Small intestine (tissue), 7 donors: ENCODE measurements around the gene ZNF74. TPM values are rescaled to one million over a fixed set of nuclear protein-coding genes. Genes with fewer than 3 reads are reported as not detected.
"Not testable (repeated sequence)": the region's sequence is repeated elsewhere in the genome, so short reads cannot be mapped to it uniquely, and the experiment has no call there.

Experiments used
- DNase-seq, 2 donors: peaks; one replicate each; pipeline versions ENCODE4 v3.0.0 to v3.0.0-alpha.2; 2013
- FAIRE-seq: peaks from 2 replicates; lab custom pipeline; 2012; peaks lifted over from hg19 to GRCh38; lab: Jason Lieb, UNC
- H3K27ac ChIP-seq, 3 donors: one replicate each; pipeline ENCODE4 v1.5.1; 2013; ENCODE audit warnings: low read length in 2 of 3, mild to moderate bottlenecking in 2 of 3, control low read depth in 1 of 3, inconsistent platforms in 1 of 3, low read depth in 1 of 3, moderate library complexity in 1 of 3
- H3K27me3 ChIP-seq, 3 donors: one replicate each; pipeline ENCODE4 v1.6.1; 2013; ENCODE audit warnings: low read length in 3 of 3, inconsistent platforms in 1 of 3; ENCODE audit not compliant: control insufficient read depth in 3 of 3, insufficient read depth in 3 of 3
- H3K36me3 ChIP-seq, 3 donors: one replicate each; pipeline ENCODE4 v1.6.1; 2013; ENCODE audit warnings: low read length in 3 of 3, inconsistent platforms in 1 of 3, low read depth in 1 of 3, mild to moderate bottlenecking in 1 of 3, moderate library complexity in 1 of 3; ENCODE audit not compliant: control insufficient read depth in 3 of 3, insufficient read depth in 2 of 3
- H3K4me1 ChIP-seq, 3 donors: one replicate each; pipeline ENCODE4 v1.6.1; 2013; ENCODE audit warnings: low read length in 2 of 3, inconsistent platforms in 1 of 3, low read depth in 1 of 3, mild to moderate bottlenecking in 1 of 3, moderate library complexity in 1 of 3; ENCODE audit not compliant: control insufficient read depth in 3 of 3, insufficient read depth in 2 of 3
- H3K4me3 ChIP-seq, 3 donors: one replicate each; pipeline ENCODE4 v1.5.1; 2013; ENCODE audit warnings: low read length in 3 of 3, control low read depth in 1 of 3, inconsistent platforms in 1 of 3, low read depth in 1 of 3, mild to moderate bottlenecking in 1 of 3, moderate library complexity in 1 of 3
- H3K9me3 ChIP-seq, 2 donors: one replicate each; pipeline ENCODE4 v1.6.1; 2013; ENCODE audit warnings: low read depth in 1 of 2, low read length in 1 of 2; ENCODE audit not compliant: control insufficient read depth in 2 of 2, insufficient read depth in 1 of 2
- WGBS, 3 donors: extraction: QIAGEN DNeasy Blood & Tissue Kit; methylation state at CpG; one replicate each; pipeline ENCODE4 v1.1.7; 2013; 5-methylcytosine and 5-hydroxymethylcytosine counted together
- polyA plus RNA-seq, 4 donors: library from polyadenylated mRNA; stranded (reverse) in 3 of 4; unstranded in 1 of 4; fragments of 200-250 nt in 3 of 4; fragments of 120-200 nt in 1 of 4; gene quantifications; one replicate each; pipeline versions ENCODE4 v1.2.1 to v1.2.3, GENCODE V29; 2013
- donor health status: healthy with polysubstance abuse.
- donor health status: control.
- donor health status: control.
- donor health status: Bipolar disorder and iron deficiency.
- donor health status: healthy.

Gene ZNF74
- polyA plus RNA-seq, 4 donors, result 2.5 to 10.6 (median 4.2) TPM

DNA sequence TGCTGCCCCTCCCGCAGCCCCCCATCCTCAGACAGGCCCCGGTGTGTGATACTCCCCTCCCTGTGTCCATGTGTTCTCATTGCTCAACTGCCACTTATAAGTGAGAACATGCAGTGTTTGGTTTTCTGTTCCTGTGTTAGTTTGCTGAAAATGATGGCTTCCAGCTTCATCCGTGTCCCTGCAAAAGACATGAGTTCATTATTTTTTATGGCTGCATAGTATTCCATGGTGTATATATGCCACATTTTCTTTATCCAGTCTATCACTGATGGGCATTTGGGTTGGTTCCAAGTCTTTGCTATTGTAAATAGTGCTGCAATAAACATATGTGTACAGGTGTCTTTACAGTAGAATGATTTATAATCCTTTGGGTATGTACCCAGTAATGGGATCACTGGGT, 21.3 kb downstream of the ZNF74 start:
- DNase-seq, H3K9me3 ChIP-seq, H3K27ac ChIP-seq, H3K27me3 ChIP-seq, H3K4me3 ChIP-seq, FAIRE-seq, H3K36me3 ChIP-seq, H3K4me1 ChIP-seq: not testable (repeated sequence)
- WGBS, 3 donors, result 91 to 94% (median 93%) methylated on average over 3 of the region's 3 CpGs

DNA sequence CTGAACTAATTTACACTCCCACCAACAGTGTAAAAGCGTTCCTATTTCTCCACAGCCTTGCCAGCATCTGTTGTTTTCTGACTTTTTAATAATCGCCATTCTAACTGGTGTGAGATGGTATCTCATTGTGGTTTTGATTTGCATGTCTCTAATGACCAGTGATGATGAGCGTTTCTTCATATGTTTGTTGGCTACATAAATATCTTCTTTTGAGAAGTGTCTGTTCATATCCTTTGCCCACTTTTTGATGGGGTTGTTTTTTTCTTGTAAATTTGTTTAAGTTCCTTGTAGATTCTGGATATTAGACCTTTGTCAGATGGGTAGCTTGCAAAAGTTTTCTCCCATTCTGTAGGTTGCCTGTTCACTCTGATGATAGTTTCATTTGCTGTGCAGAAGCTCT, 21.7 kb downstream of the ZNF74 start:
- H3K9me3 ChIP-seq, FAIRE-seq, H3K27ac ChIP-seq, H3K36me3 ChIP-seq, H3K4me1 ChIP-seq, DNase-seq, H3K4me3 ChIP-seq, H3K27me3 ChIP-seq: not testable (repeated sequence)
- WGBS, 3 donors, result 77 to 80% (median 78%) methylated on average over 3 of the region's 3 CpGs

DNA sequence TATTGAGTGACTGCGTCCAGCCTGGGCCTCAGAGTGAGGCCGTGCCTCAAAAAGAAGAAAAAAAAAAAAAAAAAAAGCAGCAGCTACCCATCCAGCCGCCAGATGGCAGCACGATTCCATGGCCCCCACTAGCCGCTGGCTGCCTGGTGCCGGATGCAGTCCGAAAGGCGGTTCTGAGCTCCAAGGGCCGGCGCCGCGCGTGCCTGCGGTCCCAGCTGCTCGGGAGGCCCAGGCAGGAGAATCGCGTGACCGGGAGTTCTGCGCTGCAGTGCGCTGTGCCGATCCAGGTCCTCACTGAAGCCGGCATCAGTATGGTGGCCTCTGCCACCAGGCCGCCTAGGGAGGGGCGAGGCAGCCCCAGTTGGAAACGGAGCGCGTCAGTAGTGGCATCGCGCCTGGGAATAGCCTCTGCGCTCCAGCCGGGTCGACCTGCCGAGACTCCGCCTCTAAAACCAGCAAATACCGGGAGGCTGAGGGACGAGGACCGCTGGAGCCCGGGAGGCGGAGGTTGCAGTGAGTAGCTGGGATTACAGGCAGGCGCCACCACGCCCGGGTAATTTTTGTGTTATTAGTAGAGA, 24.3 kb downstream of the ZNF74 start:
- H3K27ac ChIP-seq, result peak overlapping the region in 1 of 3 donors; percentile 13

DNA sequence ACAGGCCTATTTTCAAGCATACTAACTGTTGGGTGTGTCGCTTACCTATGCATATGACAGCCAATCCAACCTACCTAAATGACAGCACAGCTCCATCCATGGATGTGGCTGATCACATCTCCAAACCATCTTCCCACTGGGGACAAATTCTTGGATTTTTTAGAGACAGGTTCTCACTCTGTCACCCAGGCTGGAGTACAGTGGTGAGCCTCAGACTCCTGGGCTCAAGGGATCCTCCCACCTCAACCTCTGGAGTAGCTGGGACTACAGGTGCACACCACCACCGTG, 25.7 kb downstream of the ZNF74 start:
- no peak for FAIRE-seq
- H3K4me1 ChIP-seq, result peaks cover 0 to 9% (median 0%) of the 10 kb centered on the region in 3 donors
- H3K27me3 ChIP-seq, result peaks cover 0 to 28% (median 0%) of the 10 kb centered on the region in 3 donors
- H3K36me3 ChIP-seq, result peaks cover 0 to under 1% (median 0%) of the 10 kb centered on the region in 3 donors
- H3K9me3 ChIP-seq, result no peaks in the 10 kb centered on the region
- 85 to 90% (median 89%) methylated on average over 2 of the region's 2 CpGs for whole genome bisulfite sequencing, 3 donors
- no peak overlapping the region for H3K27ac ChIP-seq
- H3K4me3 ChIP-seq, result no peak overlapping the region
- no peak for DNase-seq

More for the DNA sequence above, 24.3 kb downstream of the ZNF74 start:
- Histone ChIP-seq H3K4me1 (peaks cover 0 to 6% (median 0%) of the 10 kb centered on the region in 3 donors), H3K9me3 (no peaks in the 10 kb centered on the region), H3K4me3 (peak overlapping the region in 1 of 3 donors; percentile 32), H3K36me3 (no peaks in the 10 kb centered on the region), H3K27me3 (peaks cover 0 to 15% (median 0%) of the 10 kb centered on the region in 3 donors)
- DNase-seq, result peak; percentile 64 to 87
- no peak for FAIRE-seq
- 14 to 18% (median 17%) methylated on average over 39 to 42 of the region's 42 CpGs for WGBS, 3 donors

DNA sequence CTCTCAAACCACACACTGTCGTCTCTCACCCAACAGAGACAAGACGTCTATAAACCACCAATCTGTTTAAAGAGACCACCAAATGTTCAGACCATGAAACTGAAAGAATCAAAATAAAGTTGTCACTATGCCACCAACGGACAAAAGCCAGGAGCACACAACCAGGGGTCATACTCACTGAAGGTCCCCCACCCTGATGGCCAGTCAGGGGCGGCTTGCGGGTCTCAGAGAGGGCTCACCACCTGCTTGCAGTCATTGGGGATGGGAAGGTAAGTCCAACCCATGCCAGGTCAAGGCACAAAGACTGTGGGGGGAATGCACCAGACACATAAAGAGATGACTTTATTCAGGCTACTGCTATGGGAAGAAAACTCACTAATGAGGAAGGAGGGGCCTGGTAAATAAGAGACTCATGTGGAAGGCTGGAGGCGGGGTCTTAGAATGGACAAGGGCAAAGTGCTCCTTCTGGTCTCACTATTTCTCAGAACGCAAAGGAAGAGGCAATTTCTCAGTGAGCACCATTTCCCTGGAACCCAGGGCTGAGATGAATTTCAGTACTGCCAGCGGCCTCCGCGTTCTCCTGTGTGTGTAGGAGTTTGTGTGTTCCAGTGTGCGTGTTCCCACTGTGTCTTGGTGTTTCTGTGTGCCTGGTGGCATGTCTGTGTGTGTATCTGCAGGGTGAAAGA, 26.3 kb downstream of the ZNF74 start:
- Histone ChIP-seq H3K27me3 (peaks cover 0 to 34% (median 0%) of the 10 kb centered on the region in 3 donors), H3K27ac (no peak overlapping the region), H3K4me1 (peaks cover 0 to 9% (median 0%) of the 10 kb centered on the region in 3 donors), H3K9me3 (no peaks in the 10 kb centered on the region), H3K36me3 (peaks cover 0 to 5% (median 0%) of the 10 kb centered on the region in 3 donors), H3K4me3 (no peak overlapping the region)
- 75 to 85% (median 81%) methylated on average over 11 of the region's 11 CpGs for WGBS, 3 donors
- DNase-seq, result no peak
- no peak for FAIRE-seq

DNA sequence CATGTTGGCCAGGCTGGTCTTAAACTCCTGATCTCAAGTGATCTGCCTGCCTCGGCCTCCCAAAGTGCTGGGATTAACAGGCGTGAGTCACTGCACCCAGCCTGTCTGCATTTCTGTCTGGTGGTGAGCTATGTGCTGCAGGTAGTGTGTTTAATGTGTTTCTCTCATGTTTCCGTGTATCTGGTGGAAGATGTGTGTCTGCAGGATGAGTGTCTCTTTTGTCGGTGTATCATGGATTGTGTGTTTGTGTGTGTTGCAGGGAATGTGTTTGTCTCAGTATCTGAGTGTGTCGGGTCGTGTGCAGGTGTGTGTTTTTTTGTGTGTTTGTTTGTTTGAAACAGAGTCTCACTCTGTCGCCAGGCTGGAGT, 27.5 kb downstream of the ZNF74 start:
- Histone ChIP-seq H3K4me1 (peaks cover 0 to 9% (median 0%) of the 10 kb centered on the region in 3 donors), H3K27me3 (peaks cover 4 to 40% (median 7%) of the 10 kb centered on the region in 3 donors), H3K36me3 (peaks cover 0 to 7% (median 0%) of the 10 kb centered on the region in 3 donors), H3K9me3 (no peaks in the 10 kb centered on the region), H3K4me3 (no peak overlapping the region), H3K27ac (no peak overlapping the region)
- DNase-seq (no peak), FAIRE-seq (no peak)
- 71 to 88% (median 83%) methylated on average over 7 of the region's 7 CpGs for WGBS, 3 donors

DNA sequence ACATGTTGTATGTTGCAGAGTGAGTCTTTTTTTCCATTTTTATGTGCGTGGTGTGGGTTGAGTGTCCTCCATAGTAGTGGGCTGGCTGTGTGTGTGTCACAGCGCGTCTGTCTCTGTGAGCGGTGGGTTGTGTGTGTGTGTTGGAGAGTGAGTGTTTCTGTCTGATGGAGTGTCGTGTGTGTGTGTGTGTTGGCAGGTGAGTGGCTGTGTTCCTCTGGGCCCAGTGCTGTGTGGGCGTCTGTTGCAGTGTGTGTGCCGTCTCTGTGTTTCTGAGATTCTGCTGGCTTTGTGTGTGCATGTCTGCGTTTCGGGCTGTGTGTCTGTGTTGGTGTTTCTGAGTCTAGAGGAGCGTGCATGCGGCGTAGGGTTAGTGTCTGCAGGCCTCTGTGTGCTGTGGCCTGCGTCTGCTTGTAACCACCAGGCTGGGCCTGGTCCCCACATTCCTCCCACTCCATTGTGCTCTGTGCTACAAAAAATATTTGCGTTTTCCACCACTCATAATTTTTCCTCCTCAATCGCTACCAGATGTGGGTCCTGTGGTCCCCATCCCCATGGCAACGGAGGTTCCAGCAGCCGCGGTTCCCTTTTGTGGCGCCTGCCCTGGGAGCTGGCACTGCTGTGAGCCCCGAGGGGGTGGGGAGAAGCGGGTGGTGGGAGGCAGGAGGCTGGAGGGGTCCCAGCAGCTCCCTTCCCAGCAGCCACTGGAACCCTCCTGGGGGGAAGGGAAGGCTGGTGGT, 28.5 kb downstream of the ZNF74 start:
- no peak for FAIRE-seq

More for the DNA sequence above, 28.5 kb downstream of the ZNF74 start:
- H3K27ac ChIP-seq, result peak overlapping the region in 1 of 3 donors; percentile 23
- DNase-seq, result no peak
- H3K36me3 ChIP-seq, result peaks cover 0 to 13% (median 0%) of the 10 kb centered on the region in 3 donors
- WGBS, 3 donors, result 52 to 78% (median 77%) methylated on average over 21 of the region's 21 CpGs
- H3K4me3 ChIP-seq, result no peak overlapping the region
- H3K27me3 ChIP-seq, result peaks cover 7 to 49% (median 11%) of the 10 kb centered on the region in 3 donors
- H3K9me3 ChIP-seq, result no peaks in the 10 kb centered on the region
- H3K4me1 ChIP-seq, result peaks cover 0 to 9% (median 0%) of the 10 kb centered on the region in 3 donors
